ENCODE results near the gene ROBO2. TPM values are rescaled to one million over a fixed set of nuclear protein-coding genes. Genes with fewer than 3 reads are reported as not detected.

The ROBO2 gene
- total RNA-seq, 1 experiment from 2014 or later, result not detected

- Histone ChIP-seq H3K4me1 (ENCODE audit: control insufficient read depth in 1 of 2, insufficient read depth in 2 of 2, low read length in 2 of 2) (no peaks in the 10 kb centered on the region), H3K9me3 (ENCODE audit: control insufficient read depth in 1 of 2, insufficient read depth in 1 of 2, low read depth in 1 of 2, low read length in 2 of 2) (peaks cover 6 to 24% of the 10 kb centered on the region in 2 experiments; a peak in 2 of 4 replicates), H2AFZ (ENCODE audit: low read depth, low read length, poor library complexity, severe bottlenecking) (no peak overlapping the region), H3K9ac (ENCODE audit: low read length) (no peak overlapping the region), H3K9me2 (ENCODE audit: insufficient read depth) (no peaks in the 10 kb centered on the region), H4K20me1 (ENCODE audit: insufficient read depth) (no peaks in the 10 kb centered on the region), H3K4me3 (replicated peaks in 1 of 2; ENCODE audit: low read depth in 1 of 2, low read length in 2 of 2) (no peak overlapping the region), H3K36me3 (ENCODE audit: control insufficient read depth in 1 of 2, insufficient read depth in 2 of 2, low read length in 2 of 2) (no peaks in the 10 kb centered on the region), H3K4me2 (ENCODE audit: low read length) (no peak overlapping the region), H3K79me2 (ENCODE audit: insufficient read depth, low read length) (no peaks in the 10 kb centered on the region), H3K27ac (ENCODE audit: low read depth, low read length) (no peak overlapping the region), H3K27me3 (ENCODE audit: insufficient read depth, low read length) (no peaks in the 10 kb centered on the region)
- POLR2A ChIA-PET, result no interaction called here
- no peak for DNase-seq (ENCODE audit: low read depth, low spot score)
- TF ChIP-seq CTCF (IDR thresholded peaks at IDR 0.05 in 2 of 3, conservative IDR thresholded peaks at IDR 0.05 in 1 of 3; ENCODE audit: borderline replicate concordance in 1 of 3, insufficient read depth in 1 of 3, low read depth in 2 of 3, low read length in 2 of 3) (no peak), RAD21 (IDR thresholded peaks at IDR 0.05; ENCODE audit: low read depth) (no peak), CEBPB (IDR thresholded peaks at IDR 0.05; ENCODE audit: low read depth) (no peak), POLR2AphosphoS5 (IDR thresholded peaks at IDR 0.05; ENCODE audit: low read depth, low read length) (no peak), TCF7L2 (IDR thresholded peaks at IDR 0.05; ENCODE audit: borderline replicate concordance, extremely low read depth, insufficient read depth, insufficient read length) (no peak), POLR2A (IDR thresholded peaks at IDR 0.05; ENCODE audit: borderline replicate concordance, extremely low read depth, insufficient read depth, insufficient read length) (no peak)
- RAD21 ChIA-PET (ENCODE audit: low non-redundant PET in 1 of 2, low total read pairs in 2 of 2, uncharacterized antibody in 2 of 2, unreplicated experiment in 2 of 2), result no interaction called here
- CTCF ChIA-PET, result no interaction called here
- ATAC-seq, result no peak
- intact Hi-C loops (cut with micrococcal nuclease), result no loop called here
- BruUV-seq (replicated peaks), result no TSS peak
These were observed 578.8 kb downstream of the ROBO2 start for GRCh38 chr3:77618686-77619085.

DNA sequence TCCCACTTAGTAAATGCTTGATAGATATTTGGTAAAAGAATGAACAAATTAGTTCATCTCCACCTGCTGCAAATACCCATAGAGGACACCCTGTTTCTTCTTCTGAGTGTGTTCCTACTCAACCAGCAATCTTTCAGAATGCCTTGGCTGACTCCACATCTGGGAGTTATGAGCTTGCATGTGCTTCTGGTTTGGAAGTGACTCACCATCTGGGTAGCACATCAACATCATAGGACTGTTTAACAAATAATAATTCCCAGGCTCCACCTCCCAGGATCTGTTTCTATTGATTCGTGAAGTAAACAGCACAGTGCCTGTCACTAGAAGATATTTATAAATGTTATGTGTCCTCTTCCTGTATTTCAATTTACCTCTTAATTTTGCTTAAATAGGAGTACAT, 580.1 kb downstream of the ROBO2 start:
- intact Hi-C loops (cut with micrococcal nuclease), result no loop called here
- no peaks in the 10 kb centered on the region for H3K4me1 ChIP-seq (ENCODE audit: control insufficient read depth in 1 of 2, insufficient read depth in 2 of 2, low read length in 2 of 2)
- BruUV-seq (replicated peaks), result no TSS peak
- no peak for ATAC-seq
- H3K79me2 ChIP-seq (ENCODE audit: insufficient read depth, low read length), result no peaks in the 10 kb centered on the region
- no peak for TF ChIP-seq MAX (IDR thresholded peaks at IDR 0.05)
- no peak for TF ChIP-seq EZH2phosphoT487 (IDR thresholded peaks at IDR 0.05; ENCODE audit: borderline replicate concordance)
- no peak for TF ChIP-seq ZNF274 (IDR thresholded peaks at IDR 0.05; ENCODE audit: low read depth, low read length)
- no peak for TF ChIP-seq POLR2A (IDR thresholded peaks at IDR 0.05; ENCODE audit: borderline replicate concordance, extremely low read depth, insufficient read depth, insufficient read length)
- H3K27ac ChIP-seq (ENCODE audit: low read depth, low read length), result no peak overlapping the region
- no peak for DNase-seq (ENCODE audit: low read depth, low spot score)
- H4K20me1 ChIP-seq (ENCODE audit: insufficient read depth), result no peaks in the 10 kb centered on the region
- H3K9ac ChIP-seq (ENCODE audit: low read length), result no peak overlapping the region
- ChIA-PET CTCF (no interaction called here), POLR2A (no interaction called here), RAD21 (ENCODE audit: low non-redundant PET in 1 of 2, low total read pairs in 2 of 2, uncharacterized antibody in 2 of 2, unreplicated experiment in 2 of 2) (no interaction called here)
- no peaks in the 10 kb centered on the region for H3K9me2 ChIP-seq (ENCODE audit: insufficient read depth)
- H3K9me3 ChIP-seq (ENCODE audit: control insufficient read depth in 1 of 2, insufficient read depth in 1 of 2, low read depth in 1 of 2, low read length in 2 of 2), result peaks cover 6 to 34% of the 10 kb centered on the region in 2 experiments; a peak in 2 of 4 replicates
- H3K27me3 ChIP-seq (ENCODE audit: insufficient read depth, low read length), result no peaks in the 10 kb centered on the region
- H3K36me3 ChIP-seq (ENCODE audit: control insufficient read depth in 1 of 2, insufficient read depth in 2 of 2, low read length in 2 of 2), result no peaks in the 10 kb centered on the region
- H3K4me2 ChIP-seq (ENCODE audit: low read length), result no peak overlapping the region
- H2AFZ ChIP-seq (ENCODE audit: low read depth, low read length, poor library complexity, severe bottlenecking), result no peak overlapping the region
- H3K4me3 ChIP-seq (replicated peaks in 1 of 2; ENCODE audit: low read depth in 1 of 2, low read length in 2 of 2), result no peak overlapping the region

Data from HCT116 (cell line).